GM21717 (cell line): ENCODE measurements around the gene RNU6-9.
"Not testable (repeated sequence)": the region's sequence is repeated elsewhere in the genome, so short reads cannot be mapped to it uniquely, and the experiment has no call there.

Experiments used
- ATAC-seq: cut with Tn5 transposase; IDR thresholded peaks from one replicate; pipeline ENCODE4 v1.9.1; 2021; ENCODE audit warnings: mild to moderate bottlenecking, moderate library complexity; ENCODE audit not compliant: unreplicated experiment

Gene RNU6-9

GRCh38 chr19:892894-893689 is at the start of gene RNU6-9, which contains the start of gene MED16:
RNU6-9 (plus strand) TSS chr19:893484.
MED16 (minus strand) TSS chr19:893187; CDS start chr19:891131, 2,056 bp downstream.
- peak; percentile 61 for ATAC-seq

GRCh38 chr19:843836-844545 is 49.3 kb upstream of the RNU6-9 start:
- ATAC-seq = no peak

GRCh38 chr19:844546-844971 is 48.7 kb upstream of the RNU6-9 start:
- ATAC-seq = no peak

- ATAC-seq = no peak
These were observed 47.4 kb upstream of the RNU6-9 start for GRCh38 chr19:845707-846521.

DNA sequence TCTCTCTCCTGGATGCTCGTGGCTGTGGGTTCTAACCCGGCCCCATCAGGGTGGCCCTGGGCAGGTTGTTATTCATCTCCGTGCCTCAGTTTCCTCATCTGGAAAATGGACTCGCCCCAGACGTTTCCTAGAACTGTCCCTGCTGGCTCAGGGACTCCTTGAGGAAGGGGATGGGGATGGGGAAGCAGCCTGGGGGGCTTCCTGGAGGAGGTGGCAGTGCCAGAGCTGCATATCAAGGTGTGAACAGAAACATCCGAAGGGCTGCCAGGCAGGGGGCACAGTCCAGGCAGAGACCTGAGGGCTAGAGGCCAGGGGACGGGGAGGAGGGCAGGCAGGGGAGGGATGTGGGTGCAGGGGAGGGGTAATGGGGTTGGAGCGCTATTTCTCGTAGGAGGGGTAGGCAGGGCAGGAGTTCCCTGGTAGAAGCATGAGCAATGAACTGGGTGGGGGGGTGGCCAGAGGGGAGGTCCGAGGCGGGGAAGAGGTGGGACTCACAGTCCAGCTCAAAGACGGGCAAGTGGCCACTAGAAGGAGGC is 44.8 kb upstream of the RNU6-9 start:
- no peak for ATAC-seq

DNA sequence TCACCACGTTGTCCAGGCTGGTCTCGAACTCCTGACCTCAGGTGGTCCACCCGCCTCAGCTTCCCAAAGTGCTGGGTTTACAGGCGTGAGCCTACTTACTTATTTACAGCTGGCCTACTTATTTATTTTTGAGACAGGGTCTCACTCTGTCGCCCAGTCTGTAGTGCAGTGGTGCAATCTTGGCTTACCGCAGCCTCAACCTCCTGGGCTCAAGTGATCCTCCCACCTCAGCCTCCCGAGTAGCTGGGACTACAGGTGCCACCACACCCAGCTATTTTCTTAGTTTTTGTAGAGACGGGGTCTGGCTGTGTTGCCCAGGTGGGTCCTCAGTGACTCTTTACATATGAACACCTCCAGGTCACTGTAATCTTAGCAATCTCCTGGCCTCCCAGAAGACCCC is 44.1 kb upstream of the RNU6-9 start:
- ATAC-seq = not testable (repeated sequence)

GRCh38 chr19:850221-850978 is 42.9 kb upstream of the RNU6-9 start:
- no peak for ATAC-seq

DNA sequence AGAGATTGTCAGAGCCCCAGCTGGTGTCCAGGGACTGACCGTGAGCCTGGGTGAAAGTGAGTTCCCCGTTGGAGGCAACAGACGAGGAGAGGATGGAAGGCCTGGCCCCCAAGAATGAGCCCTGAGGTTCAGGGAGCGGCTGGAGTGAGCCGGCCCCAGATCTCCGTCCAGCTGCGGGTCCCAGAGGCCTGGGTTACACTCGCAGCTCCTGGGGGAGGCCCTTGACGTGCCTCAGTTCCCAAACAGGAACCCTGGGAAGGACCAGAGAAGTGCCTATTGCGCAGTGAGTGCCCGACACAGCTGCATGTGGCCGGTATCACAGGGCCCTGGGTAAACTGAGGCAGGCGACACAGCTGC is 42.3 kb upstream of the RNU6-9 start:
- ATAC-seq = no peak

DNA sequence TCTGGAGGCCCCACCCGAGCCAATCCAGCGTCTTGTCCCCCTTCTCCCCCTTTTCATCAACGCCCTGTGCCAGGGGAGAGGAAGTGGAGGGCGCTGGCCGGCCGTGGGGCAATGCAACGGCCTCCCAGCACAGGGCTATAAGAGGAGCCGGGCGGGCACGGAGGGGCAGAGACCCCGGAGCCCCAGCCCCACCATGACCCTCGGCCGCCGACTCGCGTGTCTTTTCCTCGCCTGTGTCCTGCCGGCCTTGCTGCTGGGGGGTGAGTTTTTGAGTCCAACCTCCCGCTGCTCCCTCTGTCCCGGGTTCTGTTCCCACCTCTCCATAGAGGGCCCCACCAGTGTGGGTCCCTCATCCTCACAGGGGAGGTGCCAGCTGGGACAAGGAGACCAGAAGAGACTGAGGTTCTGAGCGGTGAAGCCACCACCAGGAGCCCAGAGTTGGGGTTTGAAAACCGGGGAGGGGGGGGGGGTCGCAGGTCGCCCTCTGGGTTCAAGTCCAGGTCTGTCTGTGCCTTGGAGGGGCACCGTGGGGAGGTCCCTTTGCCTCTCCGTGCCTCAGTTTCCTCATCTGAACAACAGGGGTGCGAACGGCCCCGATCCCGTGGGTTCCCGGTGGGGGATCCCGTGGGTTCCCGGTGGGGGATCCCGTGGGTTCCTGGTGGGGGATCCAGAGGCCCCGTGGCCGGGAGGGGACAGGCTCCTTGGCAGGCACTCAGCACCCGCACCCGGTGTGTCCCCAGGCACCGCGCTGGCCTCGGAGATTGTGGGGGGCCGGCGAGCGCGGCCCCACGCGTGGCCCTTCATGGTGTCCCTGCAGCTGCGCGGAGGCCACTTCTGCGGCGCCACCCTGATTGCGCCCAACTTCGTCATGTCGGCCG is 40.9 kb upstream of the RNU6-9 start, which contains the start of gene ELANE:
Gene ELANE (plus strand): TSS at position 168 of the 878 bp plus-strand sequence. CDS start 26 bp downstream, at position 194.
- ATAC-seq = no peak

GRCh38 chr19:853014-853585 is 40.2 kb upstream of the RNU6-9 start:
- ATAC-seq = no peak

GRCh38 chr19:853614-854220 is 39.6 kb upstream of the RNU6-9 start:
- not testable (repeated sequence) for ATAC-seq

DNA sequence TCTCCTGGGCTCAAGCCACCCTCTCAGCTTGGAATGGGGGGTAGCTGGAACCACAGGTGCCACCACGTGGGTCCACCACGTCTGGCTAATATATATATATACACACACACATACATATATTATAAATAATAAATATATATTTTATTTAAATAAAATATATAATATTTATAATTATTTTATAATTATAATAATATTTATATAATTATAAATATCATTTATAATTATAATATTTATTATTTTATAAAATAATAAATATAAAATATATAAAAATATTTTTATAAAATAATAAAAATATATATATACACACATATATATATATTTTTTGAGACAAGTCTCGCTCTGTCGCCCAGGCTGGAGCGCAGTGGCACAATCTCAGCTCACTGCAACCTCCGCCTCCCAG is 38.7 kb upstream of the RNU6-9 start:
- ATAC-seq = no peak

GRCh38 chr19:855142-855541 is 38.1 kb upstream of the RNU6-9 start:
- ATAC-seq = no peak

- ATAC-seq = no peak
These were observed 37.6 kb upstream of the RNU6-9 start for GRCh38 chr19:855566-856120.

GRCh38 chr19:858284-858683 is 35.0 kb upstream of the RNU6-9 start:
- ATAC-seq = no peak

- ATAC-seq = no peak
These were observed 34.1 kb upstream of the RNU6-9 start, which contains the start of gene CFD for GRCh38 chr19:858868-859843. CFD (plus strand) TSS chr19:859664; CDS start chr19:859690, 26 bp downstream.
